A549 (cell line): ENCODE measurements around the gene MAD1L1. TPM values are rescaled to one million over a fixed set of nuclear protein-coding genes. Genes with fewer than 3 reads are reported as not detected.

Source experiments
- ATAC-seq, 2 experiments: fragments of 200-7000 bp in 1 of 2; fragments of >200 bp in 1 of 2; cut with Nextera tagmentation in 1 of 2; cut with Tn5 transposase in 1 of 2; 3 replicates each; pipeline versions ENCODE4 v1.8.0 to v1.9.1; 2018 to 2020; ENCODE audit warnings: mild to moderate bottlenecking in 1 of 2, moderate library complexity in 1 of 2
- CTCF ChIA-PET: fragments of 300-600 bp; sonication (Branson Sonifier 250); formaldehyde crosslinking; extraction: SDS; loops from one replicate; lab custom pipeline; 2021; ENCODE audit warnings: antibody characterized with exemption, inconsistent platforms; lab: Yijun Ruan, JAX
- POLR2A ChIA-PET: fragments of 350-600 bp; formaldehyde crosslinking; extraction: SDS; loops from one replicate; lab custom pipeline; 2021; ENCODE audit warnings: antibody characterized with exemption, inconsistent platforms; lab: Yijun Ruan, JAX
- DNase-seq, 2 experiments: peaks; one replicate each; pipeline versions ENCODE4 v3.0.0 to v3.0.0-alpha.2; 2011 to 2016; ENCODE audit warnings: low read depth in 1 of 2, low spot score in 1 of 2
- FAIRE-seq: peaks from 2 replicates; lab custom pipeline; 2011; peaks lifted over from hg19 to GRCh38; lab: Jason Lieb, UNC
- H3K27ac ChIP-seq, 2 experiments: fragments of >200 bp; sonication (Bioruptor Twin); formaldehyde crosslinking; 3 replicates each; pipeline ENCODE4 v1.5.1; 2016 to 2017
- H3K4me1 ChIP-seq: fragments of >200 bp; sonication (Bioruptor Twin); formaldehyde crosslinking; 3 replicates; pipeline ENCODE4 v1.6.1; 2016
- H3K4me2 ChIP-seq: fragments of >200 bp; sonication (Bioruptor Twin); formaldehyde crosslinking; 3 replicates; pipeline ENCODE4 v1.6.1; 2016
- H3K4me3 ChIP-seq: fragments of >200 bp; sonication (Bioruptor Twin); formaldehyde crosslinking; 3 replicates; pipeline ENCODE4 v1.5.1; 2016
- H3K9me3 ChIP-seq: fragments of >200 bp; sonication (Bioruptor Twin); formaldehyde crosslinking; 3 replicates; pipeline ENCODE4 v1.6.1; 2016
- BHLHE40 ChIP-seq: IDR thresholded peaks from 2 replicates; pipeline ENCODE4 v1.6.1; 2012; ENCODE audit warnings: low read depth, low read length, inconsistent platforms
- CBX2 ChIP-seq: fragments of 200-600 bp; sonication (generic); IDR thresholded peaks from 2 replicates; pipeline ENCODE4 v1.6.1; 2016; ENCODE audit warnings: low read depth, mild to moderate bottlenecking, borderline replicate concordance
- CBX8 ChIP-seq: fragments of 200-600 bp; sonication (generic); IDR thresholded peaks from 2 replicates; pipeline ENCODE4 v1.6.1; 2016
- CEBPB ChIP-seq, 2 experiments: fragments of >200 bp in 1 of 2; sonication (Bioruptor Twin) in 1 of 2; formaldehyde crosslinking in 1 of 2; IDR thresholded peaks; 2 replicates each; pipeline ENCODE4 v1.6.1; 2012 to 2016
- EHF ChIP-seq: fragments of 250-450 bp; sonication (Bioruptor Pico); IDR thresholded peaks from 2 replicates; pipeline ENCODE4 v1.5.0; 2020; ENCODE audit warnings: mild to moderate bottlenecking
- FOSB ChIP-seq: fragments of 250-450 bp; sonication (Bioruptor Pico); IDR thresholded peaks from 2 replicates; pipeline ENCODE4 v1.5.0; 2020; ENCODE audit warnings: mild to moderate bottlenecking, moderate library complexity
- HDAC2 ChIP-seq: fragments of 200-600 bp; sonication (generic); IDR thresholded peaks from 2 replicates; pipeline ENCODE4 v1.6.1; 2016
- HEYL ChIP-seq: fragments of 250-450 bp; sonication (Bioruptor Pico); IDR thresholded peaks from 2 replicates; pipeline ENCODE4 v1.8.0; 2021; ENCODE audit warnings: mild to moderate bottlenecking, moderate library complexity
- HOXA7 ChIP-seq: fragments of 250-450 bp; sonication (Bioruptor Pico); IDR thresholded peaks from 2 replicates; pipeline ENCODE4 v1.5.0; 2020; ENCODE audit warnings: mild to moderate bottlenecking, moderate library complexity
- KDM5A ChIP-seq: fragments of 200-600 bp; sonication (generic); IDR thresholded peaks from 2 replicates; pipeline ENCODE4 v1.6.1; 2016; ENCODE audit warnings: antibody characterized with exemption, mild to moderate bottlenecking
- MAFK ChIP-seq: fragments of 450-650 bp; IDR thresholded peaks from 2 replicates; pipeline ENCODE4 v1.6.1; 2014; ENCODE audit not compliant: partially characterized antibody
- MYC ChIP-seq: IDR thresholded peaks from 2 replicates; pipeline ENCODE4 v1.6.1; 2012; ENCODE audit warnings: mild to moderate bottlenecking, inconsistent platforms, low read length, improper control_type of control experiment, borderline replicate concordance
- NR3C1 ChIP-seq: fragments of >200 bp; sonication (Bioruptor Twin); formaldehyde crosslinking; IDR thresholded peaks from 3 replicates; pipeline ENCODE4 v1.6.1; 2017
- POLR2AphosphoS2 ChIP-seq: conservative IDR thresholded peaks from 2 replicates; pipeline ENCODE4 v1.6.1; 2012; ENCODE audit warnings: low read length, improper control_type of control experiment, inconsistent platforms
- RARB ChIP-seq: fragments of 250-450 bp; sonication (Bioruptor Pico); IDR thresholded peaks from 2 replicates; pipeline ENCODE4 v1.8.0; 2021; ENCODE audit warnings: mild to moderate bottlenecking, moderate library complexity
- RNF2 ChIP-seq: fragments of 200-600 bp; sonication (generic); IDR thresholded peaks from 2 replicates; pipeline ENCODE4 v1.6.1; 2016; ENCODE audit warnings: low read depth, mild to moderate bottlenecking, antibody characterized with exemption, moderate library complexity, borderline replicate concordance
- SREBF2 ChIP-seq: fragments of 450-650 bp; IDR thresholded peaks from 2 replicates; pipeline ENCODE4 v1.6.1; 2014; ENCODE audit warnings: mild to moderate bottlenecking, moderate library complexity
- ZNF302 ChIP-seq: fragments of 250-450 bp; sonication (Bioruptor Pico); IDR thresholded peaks from 2 replicates; pipeline ENCODE4 v1.9.0; 2021; ENCODE audit warnings: inconsistent platforms, mild to moderate bottlenecking, moderate library complexity
- WGBS: methylation state at CpG from one replicate; pipeline ENCODE4 v1.1.6; 2017; ENCODE audit errors: missing lambda C conversion rate; 5-methylcytosine and 5-hydroxymethylcytosine counted together
- polyA plus RNA-seq, 4 experiments: library from polyadenylated mRNA; depleted of rRNA in 3 of 4; stranded (reverse); fragments of >200 nt; fragmentation: RNase III in 1 of 4; extraction: RNeasy Plus Mini Kit Qiagen cat#74134 plus additional on column Dnase treatment in 1 of 4; gene quantifications; 2 replicates in 3 of 4; 3 replicates in 1 of 4; pipeline ENCODE4 v1.2.3, GENCODE V29; 2011 to 2017
- TF ChIP-seq, protein P1 (sequence below): fragments of >200 bp; sonication (Bioruptor Twin); formaldehyde crosslinking; IDR thresholded peaks from 3 replicates; pipeline ENCODE4 v1.6.1; 2016
- TF ChIP-seq, protein P2 (sequence below): fragments of >200 bp; sonication (Bioruptor Twin); formaldehyde crosslinking; IDR thresholded peaks from 3 replicates; pipeline ENCODE4 v1.5.1; 2016
- TF ChIP-seq, protein P3 (sequence below): IDR thresholded peaks from 2 replicates; pipeline ENCODE4 v1.6.1; 2012; ENCODE audit warnings: low read depth, borderline replicate concordance
- TF ChIP-seq, protein P4 (sequence below): fragments of 450-650 bp; IDR thresholded peaks from 2 replicates; pipeline ENCODE4 v1.6.1; 2014; ENCODE audit warnings: antibody characterized with exemption
- TF ChIP-seq, protein P5 (sequence below): IDR thresholded peaks from 2 replicates; pipeline ENCODE4 v1.6.1; 2012
- TF ChIP-seq, protein P6 (sequence below): fragments of 250-450 bp; sonication (Bioruptor Pico); IDR thresholded peaks from 2 replicates; pipeline ENCODE4 v1.5.0; 2021; ENCODE audit warnings: mild to moderate bottlenecking, moderate library complexity, borderline replicate concordance
- TF ChIP-seq, protein P7 (sequence below): IDR thresholded peaks from 2 replicates; pipeline ENCODE4 v1.6.1; 2012

Gene MAD1L1
- polyA plus RNA-seq, 2 of the 4 experiments (the other 2 are of a cell fraction): 13.6 to 16.6 TPM

DNA sequence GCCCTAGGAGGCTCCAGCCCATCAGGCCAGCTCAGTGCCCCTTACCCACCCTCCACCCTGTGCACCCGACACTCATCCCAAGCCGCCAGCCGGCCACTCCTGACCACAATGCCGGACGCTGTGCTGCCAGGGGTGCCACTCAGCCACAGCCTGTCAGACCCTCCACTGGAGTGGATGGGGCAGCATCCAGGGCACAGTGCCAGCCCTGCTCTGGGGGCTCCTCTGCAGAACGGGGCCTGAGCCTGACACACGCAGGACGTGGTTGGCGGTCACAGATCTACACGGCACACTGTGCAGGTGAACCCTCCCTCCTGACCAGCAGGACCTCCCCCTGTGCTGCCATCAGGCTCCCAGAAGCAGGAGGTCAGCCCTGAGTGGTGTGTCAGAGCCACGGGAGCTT, 114.7 kb downstream of the MAD1L1 start:
- no peak; a peak in 1 of 6 replicates for ATAC-seq
- H3K4me1 ChIP-seq: peaks cover 7% of the 10 kb centered on the region; the same call in 2 of the 3 replicates
- DNase-seq: no peak
- WGBS: 95% methylated on average over 4 of the region's 11 CpGs
- ChIA-PET CTCF (no interaction called here), POLR2A (no interaction called here)
- no peaks in the 10 kb centered on the region for H3K9me3 ChIP-seq
- no peak for FAIRE-seq
- H3K4me3 ChIP-seq: no peak overlapping the region
- TF ChIP-seq, protein P1, sequence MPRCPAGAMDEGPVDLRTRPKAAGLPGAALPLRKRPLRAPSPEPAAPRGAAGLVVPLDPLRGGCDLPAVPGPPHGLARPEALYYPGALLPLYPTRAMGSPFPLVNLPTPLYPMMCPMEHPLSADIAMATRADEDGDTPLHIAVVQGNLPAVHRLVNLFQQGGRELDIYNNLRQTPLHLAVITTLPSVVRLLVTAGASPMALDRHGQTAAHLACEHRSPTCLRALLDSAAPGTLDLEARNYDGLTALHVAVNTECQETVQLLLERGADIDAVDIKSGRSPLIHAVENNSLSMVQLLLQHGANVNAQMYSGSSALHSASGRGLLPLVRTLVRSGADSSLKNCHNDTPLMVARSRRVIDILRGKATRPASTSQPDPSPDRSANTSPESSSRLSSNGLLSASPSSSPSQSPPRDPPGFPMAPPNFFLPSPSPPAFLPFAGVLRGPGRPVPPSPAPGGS: no peak
- TF ChIP-seq MAFK (no peak), HDAC2 (no peak), SREBF2 (no peak), RNF2 (no peak), CBX8 (no peak), ZNF302 (CRISPR knock-in tag) (no peak), MYC (no peak), KDM5A (no peak), EHF (CRISPR knock-in tag) (no peak), BHLHE40 (no peak), FOSB (CRISPR knock-in tag) (no peak), POLR2AphosphoS2 (no peak), HEYL (CRISPR knock-in tag) (no peak), NR3C1 (no peak)
- TF ChIP-seq, protein P2, sequence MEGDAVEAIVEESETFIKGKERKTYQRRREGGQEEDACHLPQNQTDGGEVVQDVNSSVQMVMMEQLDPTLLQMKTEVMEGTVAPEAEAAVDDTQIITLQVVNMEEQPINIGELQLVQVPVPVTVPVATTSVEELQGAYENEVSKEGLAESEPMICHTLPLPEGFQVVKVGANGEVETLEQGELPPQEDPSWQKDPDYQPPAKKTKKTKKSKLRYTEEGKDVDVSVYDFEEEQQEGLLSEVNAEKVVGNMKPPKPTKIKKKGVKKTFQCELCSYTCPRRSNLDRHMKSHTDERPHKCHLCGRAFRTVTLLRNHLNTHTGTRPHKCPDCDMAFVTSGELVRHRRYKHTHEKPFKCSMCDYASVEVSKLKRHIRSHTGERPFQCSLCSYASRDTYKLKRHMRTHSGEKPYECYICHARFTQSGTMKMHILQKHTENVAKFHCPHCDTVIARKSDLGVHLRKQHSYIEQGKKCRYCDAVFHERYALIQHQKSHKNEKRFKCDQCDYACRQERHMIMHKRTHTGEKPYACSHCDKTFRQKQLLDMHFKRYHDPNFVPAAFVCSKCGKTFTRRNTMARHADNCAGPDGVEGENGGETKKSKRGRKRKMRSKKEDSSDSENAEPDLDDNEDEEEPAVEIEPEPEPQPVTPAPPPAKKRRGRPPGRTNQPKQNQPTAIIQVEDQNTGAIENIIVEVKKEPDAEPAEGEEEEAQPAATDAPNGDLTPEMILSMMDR: no peak
- TF ChIP-seq, protein P3, sequence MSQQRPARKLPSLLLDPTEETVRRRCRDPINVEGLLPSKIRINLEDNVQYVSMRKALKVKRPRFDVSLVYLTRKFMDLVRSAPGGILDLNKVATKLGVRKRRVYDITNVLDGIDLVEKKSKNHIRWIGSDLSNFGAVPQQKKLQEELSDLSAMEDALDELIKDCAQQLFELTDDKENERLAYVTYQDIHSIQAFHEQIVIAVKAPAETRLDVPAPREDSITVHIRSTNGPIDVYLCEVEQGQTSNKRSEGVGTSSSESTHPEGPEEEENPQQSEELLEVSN: no peak
- TF ChIP-seq, protein P4, sequence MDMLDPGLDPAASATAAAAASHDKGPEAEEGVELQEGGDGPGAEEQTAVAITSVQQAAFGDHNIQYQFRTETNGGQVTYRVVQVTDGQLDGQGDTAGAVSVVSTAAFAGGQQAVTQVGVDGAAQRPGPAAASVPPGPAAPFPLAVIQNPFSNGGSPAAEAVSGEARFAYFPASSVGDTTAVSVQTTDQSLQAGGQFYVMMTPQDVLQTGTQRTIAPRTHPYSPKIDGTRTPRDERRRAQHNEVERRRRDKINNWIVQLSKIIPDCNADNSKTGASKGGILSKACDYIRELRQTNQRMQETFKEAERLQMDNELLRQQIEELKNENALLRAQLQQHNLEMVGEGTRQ: no peak
- TF ChIP-seq, protein P5, sequence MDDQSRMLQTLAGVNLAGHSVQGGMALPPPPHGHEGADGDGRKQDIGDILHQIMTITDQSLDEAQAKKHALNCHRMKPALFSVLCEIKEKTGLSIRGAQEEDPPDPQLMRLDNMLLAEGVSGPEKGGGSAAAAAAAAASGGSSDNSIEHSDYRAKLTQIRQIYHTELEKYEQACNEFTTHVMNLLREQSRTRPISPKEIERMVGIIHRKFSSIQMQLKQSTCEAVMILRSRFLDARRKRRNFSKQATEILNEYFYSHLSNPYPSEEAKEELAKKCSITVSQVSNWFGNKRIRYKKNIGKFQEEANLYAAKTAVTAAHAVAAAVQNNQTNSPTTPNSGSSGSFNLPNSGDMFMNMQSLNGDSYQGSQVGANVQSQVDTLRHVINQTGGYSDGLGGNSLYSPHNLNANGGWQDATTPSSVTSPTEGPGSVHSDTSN: no peak
- TF ChIP-seq, protein P6, sequence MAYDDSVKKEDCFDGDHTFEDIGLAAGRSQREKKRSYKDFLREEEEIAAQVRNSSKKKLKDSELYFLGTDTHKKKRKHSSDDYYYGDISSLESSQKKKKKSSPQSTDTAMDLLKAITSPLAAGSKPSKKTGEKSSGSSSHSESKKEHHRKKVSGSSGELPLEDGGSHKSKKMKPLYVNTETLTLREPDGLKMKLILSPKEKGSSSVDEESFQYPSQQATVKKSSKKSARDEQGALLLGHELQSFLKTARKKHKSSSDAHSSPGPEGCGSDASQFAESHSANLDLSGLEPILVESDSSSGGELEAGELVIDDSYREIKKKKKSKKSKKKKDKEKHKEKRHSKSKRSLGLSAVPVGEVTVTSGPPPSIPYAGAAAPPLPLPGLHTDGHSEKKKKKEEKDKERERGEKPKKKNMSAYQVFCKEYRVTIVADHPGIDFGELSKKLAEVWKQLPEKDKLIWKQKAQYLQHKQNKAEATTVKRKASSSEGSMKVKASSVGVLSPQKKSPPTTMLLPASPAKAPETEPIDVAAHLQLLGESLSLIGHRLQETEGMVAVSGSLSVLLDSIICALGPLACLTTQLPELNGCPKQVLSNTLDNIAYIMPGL: no peak
- H3K27ac ChIP-seq: no peak overlapping the region
- H3K4me2 ChIP-seq: no peak overlapping the region

DNA sequence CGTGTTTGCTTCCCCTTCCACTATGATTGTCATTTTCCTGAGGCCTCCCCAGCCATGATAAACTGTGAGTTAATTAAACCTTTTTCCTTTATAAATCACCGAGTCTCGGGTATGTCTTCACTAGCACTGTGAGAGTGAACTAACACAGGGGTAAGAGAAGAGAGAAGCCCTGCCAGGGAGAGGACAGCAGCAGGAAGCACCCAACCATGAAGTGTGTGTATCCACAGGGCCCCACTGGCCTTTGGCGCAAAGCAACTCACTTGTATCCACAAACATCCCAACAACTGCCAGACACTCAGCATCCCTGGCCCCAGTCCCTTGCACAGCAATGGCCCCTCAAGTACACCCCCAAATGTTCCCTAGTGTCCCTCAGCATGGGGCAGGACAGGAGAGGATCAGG, 115.1 kb downstream of the MAD1L1 start:
- Histone ChIP-seq H3K9me3 (no peaks in the 10 kb centered on the region), H3K4me2 (no peak overlapping the region), H3K4me3 (no peak overlapping the region), H3K27ac (no peak overlapping the region)
- DNase-seq: no peak
- CTCF ChIA-PET: no interaction called here
- FAIRE-seq: no peak
- no peak for TF ChIP-seq RARB (CRISPR knock-in tag)
- TF ChIP-seq CBX2: no peak
- TF ChIP-seq, protein P7, sequence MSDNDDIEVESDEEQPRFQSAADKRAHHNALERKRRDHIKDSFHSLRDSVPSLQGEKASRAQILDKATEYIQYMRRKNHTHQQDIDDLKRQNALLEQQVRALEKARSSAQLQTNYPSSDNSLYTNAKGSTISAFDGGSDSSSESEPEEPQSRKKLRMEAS: no peak
- TF ChIP-seq CEBPB (IDR thresholded peaks at IDR 0.05): no peak
- TF ChIP-seq HOXA7 (CRISPR knock-in tag): no peak
- TF ChIP-seq, protein P6: no peak
- TF ChIP-seq, all 56 proteins: peak for 0
- POLR2A ChIA-PET: no interaction called here
- H3K4me1 ChIP-seq: peaks cover 7% of the 10 kb centered on the region; the same call in 2 of the 3 replicates
- no peak for ATAC-seq
- WGBS: 91% methylated on average over 4 of the region's 4 CpGs
